Left colon (tissue), 2 donors: Measurements from ENCODE around the gene EMX1. TPM values are rescaled to one million over a fixed set of nuclear protein-coding genes. Genes with fewer than 3 reads are reported as not detected.

ENCODE experiments used
- ATAC-seq: fragments of 200-7000 bp; cut with Tn5 transposase; one replicate; pipeline ENCODE4 v1.9.1; 2020; ENCODE audit warnings: mild to moderate bottlenecking, moderate library complexity
- DNase-seq, 2 donors: peaks; one replicate each; pipeline ENCODE4 v3.0.0-alpha.2; 2020
- intact Hi-C, 2 donors: fragments of 100-400 bp; cut with DNase I in 1 of 2; cut with micrococcal nuclease in 1 of 2; formaldehyde crosslinking; loops; one replicate each; pipeline versions ENCODE4 v1.11.2 to v1.14.0; 2022; cut with DNase I, micrococcal nuclease
- total RNA-seq, 2 donors: library from RNA; stranded (reverse); fragmentation: NEBNext Ultra II Directional; extraction: Animal tissue kit (Norgen Biotek cat#: 25700); gene quantifications; one replicate each; pipeline ENCODE4 v1.2.1, GENCODE V29; 2021
- donor health status: DM: no; HTN: no; CAD: no.
- donor health status: DM: yes; HTN: yes; CAD: no.

Gene EMX1
- total RNA-seq, 2 donors from 2014 or later: 1.5 to 2.2 TPM

GRCh38 chr2:72934683-72935610 lies 17.6 kb downstream of the EMX1 start:
- ATAC-seq: peak; percentile 75
- intact Hi-C loops: no loop called here

GRCh38 chr2:72935611-72935957 lies 18.3 kb downstream of the EMX1 start:
- intact Hi-C loops: no loop called here
- DNase-seq: no peak
- no peak for ATAC-seq

More at GRCh38 chr2:72934683-72935610, 17.6 kb downstream of the EMX1 start:
- peak in 1 of 2 donors; percentile 54 for DNase-seq

DNA sequence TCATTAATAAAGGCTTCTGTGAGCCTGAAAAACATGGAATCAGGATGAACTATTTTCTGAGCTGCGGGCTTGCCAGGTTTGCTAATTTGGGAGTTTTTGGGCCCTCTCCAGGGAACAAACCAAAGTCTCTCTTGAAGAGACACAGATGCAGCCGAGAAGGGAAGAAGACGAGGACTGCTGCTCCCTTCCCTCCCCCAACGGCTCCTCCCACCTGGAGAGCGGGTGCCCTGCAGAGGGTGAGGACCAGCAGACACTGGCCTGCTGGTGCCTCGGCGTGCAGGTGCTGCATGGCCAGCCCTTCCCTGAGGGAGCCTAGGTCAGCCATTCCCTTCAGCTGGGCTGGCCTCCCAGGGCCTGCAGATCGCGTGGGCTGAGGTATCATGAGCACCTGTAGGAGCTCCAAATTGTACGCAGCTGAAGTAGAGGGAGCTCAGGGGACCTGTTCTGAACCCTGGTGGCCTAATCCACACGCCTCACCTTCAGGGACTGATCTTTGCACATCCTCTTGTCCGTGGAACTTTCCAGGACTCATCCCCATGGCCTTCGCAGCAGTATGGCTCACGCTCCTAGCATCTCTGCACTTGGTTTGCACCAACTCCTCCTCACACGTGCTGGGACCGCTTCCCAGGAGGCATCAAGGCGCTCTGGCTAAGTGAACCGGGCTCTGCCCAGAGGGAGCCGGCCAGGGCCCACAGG lies 19.5 kb downstream of the EMX1 start:
- ATAC-seq: no peak
- intact Hi-C loops: no loop called here
- no peak for DNase-seq

DNA sequence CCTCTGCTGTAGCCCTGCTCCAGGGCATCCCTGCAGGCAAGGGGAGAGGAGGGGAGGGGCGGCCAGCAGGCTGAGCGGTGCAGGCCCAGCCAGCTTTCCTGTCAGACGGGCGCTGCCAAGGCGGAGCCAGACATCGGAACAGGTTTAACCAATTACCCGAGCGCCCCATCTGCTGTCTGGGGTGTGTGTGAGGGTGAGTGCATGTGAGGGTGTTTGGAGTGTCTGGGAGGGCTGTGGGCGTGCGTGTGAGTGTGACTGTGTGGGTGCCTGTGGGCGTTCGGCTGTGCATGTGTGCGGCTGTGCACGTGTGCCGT lies 20.0 kb downstream of the EMX1 start:
- ATAC-seq (peak; percentile 5), DNase-seq (no peak)
- intact Hi-C loops: no loop called here

DNA sequence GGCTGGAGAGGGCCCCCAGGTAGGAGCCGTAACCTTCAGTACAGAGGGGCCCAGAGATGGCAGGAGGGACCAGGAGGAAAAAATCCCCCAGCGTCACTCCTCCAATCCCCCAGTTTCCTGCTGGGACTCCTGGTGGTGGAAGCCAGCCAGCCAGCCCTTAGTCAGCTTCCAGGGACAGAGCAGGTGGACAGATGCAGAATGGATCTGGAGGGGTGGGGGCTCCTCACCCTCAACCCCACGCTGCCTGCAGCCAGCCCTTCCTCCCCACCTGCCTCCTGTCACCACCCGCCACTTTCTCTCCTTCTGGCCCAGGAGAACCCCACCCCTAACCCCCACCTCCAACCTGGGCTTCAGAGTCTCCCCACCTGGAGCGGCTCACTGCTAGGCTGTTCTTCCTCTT lies 21.1 kb downstream of the EMX1 start:
- ATAC-seq (no peak), DNase-seq (no peak)

GRCh38 chr2:72940361-72940760 lies 23.0 kb downstream of the EMX1 start:
- no peak for ATAC-seq
- intact Hi-C loops: no loop called here
- no peak for DNase-seq

More for the DNA sequence above, 21.1 kb downstream of the EMX1 start:
- intact Hi-C loops: no loop called here

DNA sequence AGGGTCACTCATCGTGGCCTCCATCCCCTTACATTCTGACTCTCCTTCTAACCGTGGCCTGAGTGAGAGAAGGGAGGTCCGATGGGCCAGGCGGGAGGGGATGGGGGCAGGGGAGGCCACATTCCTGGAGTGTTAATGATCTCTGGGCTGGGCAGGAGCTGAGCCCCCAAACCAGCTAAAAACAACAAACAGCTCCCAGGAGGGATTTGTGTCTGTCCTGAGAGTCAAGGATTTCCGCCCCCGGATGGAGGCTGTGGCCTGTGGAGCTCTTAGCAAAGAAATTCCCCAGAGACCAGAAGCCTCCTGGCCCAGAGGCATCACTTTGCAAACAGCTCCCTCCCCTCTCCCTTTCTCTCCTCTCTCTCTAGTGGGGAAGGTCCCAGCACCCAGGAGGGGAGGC lies 23.5 kb downstream of the EMX1 start:
- intact Hi-C loops: no loop called here
- DNase-seq (no peak), ATAC-seq (no peak)

- intact Hi-C loops: no loop called here
- no peak for DNase-seq
- ATAC-seq: no peak
Observed at GRCh38 chr2:72942293-72942692, 25.0 kb downstream of the EMX1 start.

DNA sequence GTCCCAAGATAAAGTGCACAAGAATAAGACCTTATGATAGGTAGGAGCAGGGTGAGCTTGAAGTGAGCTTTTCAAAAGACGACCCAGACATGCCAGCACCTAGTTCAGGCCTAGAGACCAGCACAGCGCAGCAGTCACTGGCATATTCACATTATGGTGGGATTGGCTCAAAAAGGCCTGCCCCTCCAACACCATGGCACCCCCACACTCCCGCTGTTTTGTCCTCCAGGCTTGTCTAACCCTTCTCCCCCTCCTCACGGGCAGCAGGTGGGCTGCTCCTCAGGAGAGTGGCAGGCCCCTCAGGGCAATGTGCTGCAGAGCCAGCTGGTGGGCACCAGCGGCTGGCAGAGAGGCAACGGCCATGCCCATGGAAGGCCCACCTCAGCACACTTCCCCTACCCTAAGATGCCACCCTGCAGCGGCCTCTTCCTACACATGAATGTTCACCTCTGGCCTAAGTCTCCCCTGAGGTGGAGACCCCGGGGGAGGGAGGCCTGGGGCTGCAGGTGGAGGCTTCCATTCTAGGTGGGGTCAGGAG lies 25.6 kb downstream of the EMX1 start:
- DNase-seq (no peak), ATAC-seq (no peak)

GRCh38 chr2:72943540-72944395 lies 26.4 kb downstream of the EMX1 start:
- intact Hi-C loops: no loop called here
- no peak for ATAC-seq
- no peak for DNase-seq

More for the DNA sequence above, 25.6 kb downstream of the EMX1 start:
- intact Hi-C loops: no loop called here

- intact Hi-C loops: no loop called here
- DNase-seq (no peak), ATAC-seq (no peak)
Observed at GRCh38 chr2:72944804-72945449, 27.6 kb downstream of the EMX1 start.

- DNase-seq (no peak), ATAC-seq (no peak)
- intact Hi-C loops: no loop called here
Observed at GRCh38 chr2:72945450-72946019, 28.2 kb downstream of the EMX1 start.

DNA sequence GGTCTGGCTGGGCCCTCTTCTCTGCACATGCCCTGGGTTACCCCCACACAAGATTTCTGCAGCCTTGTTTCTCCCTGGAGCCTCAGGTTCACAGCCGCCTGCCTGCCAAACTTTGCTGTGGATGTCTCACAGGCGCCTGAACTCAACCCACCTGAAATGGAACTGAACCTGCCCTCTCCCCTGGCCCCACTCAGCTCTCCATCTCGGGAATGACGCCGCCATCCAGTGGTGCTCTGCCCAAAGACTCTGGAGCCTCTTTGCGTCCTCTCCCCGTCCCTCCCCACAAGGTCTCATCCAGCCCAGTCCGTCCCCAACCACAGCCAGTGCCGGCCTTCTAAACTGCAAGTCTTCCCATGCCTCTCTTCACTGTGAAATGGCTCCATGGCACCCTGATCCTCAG lies 29.1 kb downstream of the EMX1 start:
- DNase-seq (no peak), ATAC-seq (no peak)

DNA sequence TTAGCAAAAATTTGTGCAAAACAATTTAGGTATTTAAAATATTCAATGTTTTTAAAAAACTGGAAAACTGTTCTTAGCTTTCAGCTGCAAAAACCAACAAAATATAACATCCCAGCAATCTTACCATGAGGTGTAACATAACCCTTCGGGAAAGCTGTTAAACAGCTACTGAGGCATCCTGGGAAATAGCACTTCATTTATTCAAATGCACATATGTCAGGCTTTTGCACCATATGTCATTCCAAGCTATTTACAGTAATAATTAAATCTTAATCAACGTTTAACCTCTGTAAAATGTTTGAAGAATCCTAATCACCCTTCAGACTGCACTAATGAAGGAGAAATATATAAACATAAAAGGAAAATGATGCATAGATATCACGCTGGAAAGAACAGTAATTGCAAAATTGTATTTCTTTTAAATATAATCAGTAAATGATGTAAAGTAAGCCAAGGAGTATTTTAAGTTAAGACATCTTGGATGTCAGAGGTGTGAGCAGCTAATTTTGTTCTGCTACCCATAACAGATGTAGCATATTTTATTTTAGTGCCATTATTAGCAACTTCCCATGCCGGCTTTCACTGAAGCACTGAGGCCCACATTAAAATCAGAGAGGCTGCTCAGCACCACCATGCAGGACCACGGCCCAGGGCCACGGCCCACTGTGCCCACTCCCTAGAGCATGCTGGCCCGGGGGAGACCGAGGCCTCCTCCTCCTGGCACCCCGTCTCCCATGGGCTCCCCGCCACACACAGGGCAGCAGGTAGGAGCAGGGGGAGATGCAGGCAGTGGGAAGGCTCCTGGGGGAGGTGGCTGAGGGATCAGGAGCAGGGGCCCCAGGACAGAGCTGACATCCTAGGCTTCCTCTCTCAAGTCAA lies 30.9 kb downstream of the EMX1 start:
- DNase-seq (no peak), ATAC-seq (no peak)
- intact Hi-C loops: no loop called here

More for the DNA sequence above, 29.1 kb downstream of the EMX1 start:
- intact Hi-C loops: no loop called here

DNA sequence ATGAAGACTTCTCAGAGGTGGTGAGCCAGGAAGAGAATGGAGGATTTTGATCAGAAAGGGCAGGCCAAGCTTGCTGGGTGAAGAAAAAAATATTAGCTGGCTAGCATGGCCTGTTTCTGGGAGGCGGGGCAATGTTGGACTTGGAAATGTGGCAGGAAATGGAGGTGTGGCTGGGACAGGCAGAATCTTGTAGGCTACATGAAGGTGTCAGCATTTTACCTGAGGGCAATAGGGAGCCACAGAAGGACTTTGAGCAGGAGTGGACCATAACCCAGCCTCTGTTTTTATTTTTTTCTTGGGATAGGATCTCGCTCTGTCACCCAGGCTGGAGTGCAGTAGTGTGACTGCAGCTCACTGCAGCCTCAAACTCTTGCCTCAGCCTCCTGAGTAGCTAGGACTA lies 31.7 kb downstream of the EMX1 start:
- intact Hi-C loops: no loop called here
- ATAC-seq (peak; percentile 79), DNase-seq (no peak)

- DNase-seq (no peak), ATAC-seq (no peak)
- intact Hi-C loops: no loop called here
Observed at GRCh38 chr2:72949642-72950041, 32.3 kb downstream of the EMX1 start.

DNA sequence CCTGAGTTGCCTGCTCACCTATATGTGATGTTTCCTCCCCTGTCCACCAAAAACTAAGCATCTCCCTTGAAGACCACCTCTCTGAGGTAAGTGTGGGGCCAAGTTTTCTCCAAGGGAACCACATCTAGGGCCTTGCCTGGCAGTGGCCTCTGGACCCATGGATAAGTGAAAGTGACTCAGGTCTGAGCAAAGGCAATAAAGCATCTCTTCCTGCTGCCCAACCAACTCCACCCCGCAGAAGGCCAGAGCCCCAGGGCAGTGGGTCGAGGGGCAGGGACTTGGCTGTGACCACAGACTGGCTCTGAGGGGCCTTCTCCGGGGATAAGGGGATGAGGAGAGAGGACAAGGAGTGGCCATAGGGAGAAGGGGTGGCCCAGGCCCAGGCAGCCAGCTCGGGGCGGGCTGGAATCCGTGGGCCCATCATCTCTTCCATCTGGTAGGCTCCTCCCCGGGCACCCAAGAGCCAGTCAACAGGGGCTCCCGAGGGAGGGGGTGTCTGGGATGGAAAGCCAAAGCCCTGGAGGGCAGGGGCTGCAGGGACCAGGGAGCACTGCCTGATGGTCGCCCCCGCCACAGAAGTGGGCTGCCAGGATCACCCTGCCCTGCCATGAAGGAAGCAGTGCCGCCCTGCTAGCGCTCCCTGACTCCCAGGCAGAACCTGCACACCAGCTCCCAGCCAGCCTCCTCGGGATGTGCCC lies 33.4 kb downstream of the EMX1 start:
- intact Hi-C loops: no loop called here
- DNase-seq (no peak), ATAC-seq (peak; percentile 75)
